Measurements from ENCODE around the gene FCHSD1.

GRCh38 chr5:141608046-141608445 is 43.2 kb downstream of the FCHSD1 start:
- TF ChIP-seq CTCF (conservative IDR thresholded peaks at IDR 0.05; ENCODE audit: low read length) (no peak), EZH2phosphoT487 (IDR thresholded peaks at IDR 0.05; ENCODE audit: borderline replicate concordance) (no peak)

Measured in Loucy (cell line).